Endodermal cell (in vitro differentiated cells): ENCODE data around the gene RFLNA. TPM values are rescaled to one million over a fixed set of nuclear protein-coding genes. Genes with fewer than 3 reads are reported as not detected.

Source experiments
- DNase-seq: peaks from one replicate; pipeline ENCODE4 v3.0.0-alpha.2; 2017
- H3K27ac ChIP-seq: 2 replicates; pipeline ENCODE4 v1.5.1; 2013; ENCODE audit warnings: mild to moderate bottlenecking, low read depth, low read length, moderate library complexity
- H3K27me3 ChIP-seq: 2 replicates; pipeline ENCODE4 v1.6.1; 2013; ENCODE audit warnings: mild to moderate bottlenecking, low read length, moderate library complexity; ENCODE audit not compliant: insufficient read depth, control insufficient read depth, poor library complexity, severe bottlenecking
- H3K36me3 ChIP-seq: 2 replicates; pipeline ENCODE4 v1.7.0; 2013; ENCODE audit warnings: mild to moderate bottlenecking, low read length, moderate library complexity; ENCODE audit not compliant: control insufficient read depth, insufficient read depth
- H3K4me1 ChIP-seq: one replicate; pipeline ENCODE4 v1.7.0; 2013; ENCODE audit warnings: low read length; ENCODE audit not compliant: control insufficient read depth, insufficient read depth
- H3K4me3 ChIP-seq: 2 replicates; pipeline ENCODE4 v1.5.1; 2013; ENCODE audit warnings: mild to moderate bottlenecking, low read length, moderate library complexity
- H3K9ac ChIP-seq: 2 replicates; pipeline ENCODE4 v1.6.1; 2013; ENCODE audit warnings: mild to moderate bottlenecking, low read length, moderate library complexity; ENCODE audit not compliant: poor library complexity, severe bottlenecking; ENCODE audit errors: extremely low read depth
- H3K9me3 ChIP-seq: 2 replicates; pipeline ENCODE4 v1.6.1; 2013; ENCODE audit warnings: mild to moderate bottlenecking, low read length, moderate library complexity; ENCODE audit not compliant: control insufficient read depth
- H3K27ac Mint-ChIP-seq: 2 replicates; pipeline ENCODE4 v1.8.0; 2020; ENCODE audit warnings: mixed read lengths
- H3K27me3 Mint-ChIP-seq: 2 replicates; pipeline ENCODE4 v1.8.0; 2021; ENCODE audit warnings: mild to moderate bottlenecking, mixed read lengths; ENCODE audit not compliant: insufficient read depth
- H3K36me3 Mint-ChIP-seq: 2 replicates; pipeline ENCODE4 v1.8.0; 2020; ENCODE audit warnings: low read depth, mixed read lengths
- H3K4me1 Mint-ChIP-seq: 2 replicates; pipeline ENCODE4 v1.8.0; 2020; ENCODE audit warnings: mixed read lengths
- H3K4me3 Mint-ChIP-seq: 2 replicates; pipeline ENCODE4 v1.8.0; 2020; ENCODE audit warnings: mild to moderate bottlenecking, moderate library complexity, mixed read lengths
- H3K9me3 Mint-ChIP-seq: 2 replicates; pipeline ENCODE4 v1.8.0; 2020; ENCODE audit warnings: mild to moderate bottlenecking, mixed read lengths
- WGBS, 2 experiments: methylation state at CpG; one replicate each; pipeline versions ENCODE4 v1.1.5 to v1.1.7; 2013; ENCODE audit warnings: missing lambda C conversion rate in 2 of 2, mixed read lengths in 1 of 2; ENCODE audit not compliant: insufficient coverage in 1 of 2, insufficient read length in 1 of 2; 5-methylcytosine and 5-hydroxymethylcytosine counted together
- total RNA-seq, 2 donors: library from RNA; stranded (reverse); fragmentation: NEBNext Ultra II Directional in 1 of 2; extraction: Animal tissue kit (Norgen Biotek cat#: 25700) in 1 of 2; gene quantifications; 2 replicates in 1 of 2; 3 replicates in 1 of 2; pipeline ENCODE4 v1.2.1, GENCODE V29; 2021
- TF ChIP-seq, protein P1 (sequence below): fragments of 200-600 bp; sonication (generic); conservative IDR thresholded peaks from 2 replicates; pipeline ENCODE4 v1.5.0; 2021; ENCODE audit warnings: antibody characterized with exemption, mild to moderate bottlenecking

Gene RFLNA
- total RNA-seq, 2 donors from 2014 or later = 1.2 to 2.0 TPM

DNA sequence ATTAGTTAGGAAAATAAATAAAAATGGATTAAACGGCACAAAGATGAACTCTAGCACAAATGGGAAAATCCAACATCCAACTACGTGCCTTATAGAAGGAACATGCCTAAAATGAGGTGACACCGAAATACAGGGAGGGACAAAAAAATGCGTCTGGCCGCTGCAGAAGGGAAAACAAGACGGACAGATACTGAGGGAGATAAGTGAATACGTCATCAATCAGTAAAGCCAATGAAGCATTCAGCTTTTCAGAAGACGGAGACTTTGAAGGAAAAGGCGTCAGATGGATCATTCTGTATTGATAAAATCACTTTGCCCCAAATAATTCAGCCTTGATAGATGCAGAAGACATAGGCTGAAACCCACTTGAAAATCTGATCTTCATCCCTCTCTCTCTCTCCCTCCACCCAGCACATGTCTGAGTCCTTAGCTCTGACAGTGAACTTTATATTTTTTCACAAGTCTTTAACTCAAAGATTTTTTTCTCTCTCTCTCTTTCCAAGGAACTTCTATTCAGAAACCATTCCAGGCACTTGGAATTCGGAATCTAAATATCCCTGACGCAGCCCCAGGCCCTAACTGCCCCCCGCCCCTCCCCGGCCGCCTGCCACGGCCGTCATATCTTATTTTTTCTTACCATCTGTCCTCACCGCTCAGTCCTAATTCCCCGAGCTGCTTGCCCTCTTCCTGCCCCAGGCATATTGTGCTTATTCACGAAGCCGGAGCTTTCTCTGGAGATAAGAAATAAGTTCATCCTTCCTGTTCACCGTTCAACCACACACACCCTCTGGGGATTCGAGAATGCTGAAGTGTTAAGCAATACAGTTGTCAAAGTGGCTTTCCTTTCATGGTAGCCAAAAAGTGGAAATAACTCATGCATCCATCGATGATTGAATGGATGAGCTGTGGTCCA, 35.5 kb upstream of the RFLNA start:
- Histone ChIP-seq H3K9me3 (no peaks in the 10 kb centered on the region), H3K27ac (no peak overlapping the region), H3K9ac (no peak overlapping the region), H3K27me3 (no peaks in the 10 kb centered on the region), H3K36me3 (no peaks in the 10 kb centered on the region), H3K4me3 (no peak overlapping the region), H3K4me1 (no peaks in the 10 kb centered on the region)
- no peak overlapping the region for H3K4me3 Mint-ChIP-seq
- no peaks in the 10 kb centered on the region for H3K9me3 Mint-ChIP-seq
- DNase-seq = no peak
- peaks cover 12% of the 10 kb centered on the region for H3K27me3 Mint-ChIP-seq
- no peak overlapping the region for H3K27ac Mint-ChIP-seq
- H3K36me3 Mint-ChIP-seq = no peaks in the 10 kb centered on the region
- TF ChIP-seq, protein P1, sequence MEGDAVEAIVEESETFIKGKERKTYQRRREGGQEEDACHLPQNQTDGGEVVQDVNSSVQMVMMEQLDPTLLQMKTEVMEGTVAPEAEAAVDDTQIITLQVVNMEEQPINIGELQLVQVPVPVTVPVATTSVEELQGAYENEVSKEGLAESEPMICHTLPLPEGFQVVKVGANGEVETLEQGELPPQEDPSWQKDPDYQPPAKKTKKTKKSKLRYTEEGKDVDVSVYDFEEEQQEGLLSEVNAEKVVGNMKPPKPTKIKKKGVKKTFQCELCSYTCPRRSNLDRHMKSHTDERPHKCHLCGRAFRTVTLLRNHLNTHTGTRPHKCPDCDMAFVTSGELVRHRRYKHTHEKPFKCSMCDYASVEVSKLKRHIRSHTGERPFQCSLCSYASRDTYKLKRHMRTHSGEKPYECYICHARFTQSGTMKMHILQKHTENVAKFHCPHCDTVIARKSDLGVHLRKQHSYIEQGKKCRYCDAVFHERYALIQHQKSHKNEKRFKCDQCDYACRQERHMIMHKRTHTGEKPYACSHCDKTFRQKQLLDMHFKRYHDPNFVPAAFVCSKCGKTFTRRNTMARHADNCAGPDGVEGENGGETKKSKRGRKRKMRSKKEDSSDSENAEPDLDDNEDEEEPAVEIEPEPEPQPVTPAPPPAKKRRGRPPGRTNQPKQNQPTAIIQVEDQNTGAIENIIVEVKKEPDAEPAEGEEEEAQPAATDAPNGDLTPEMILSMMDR = no peak
- H3K4me1 Mint-ChIP-seq = no peaks in the 10 kb centered on the region
- 89 to 93% methylated on average over 15 to 23 of the region's 23 CpGs for WGBS, 2 experiments

DNA sequence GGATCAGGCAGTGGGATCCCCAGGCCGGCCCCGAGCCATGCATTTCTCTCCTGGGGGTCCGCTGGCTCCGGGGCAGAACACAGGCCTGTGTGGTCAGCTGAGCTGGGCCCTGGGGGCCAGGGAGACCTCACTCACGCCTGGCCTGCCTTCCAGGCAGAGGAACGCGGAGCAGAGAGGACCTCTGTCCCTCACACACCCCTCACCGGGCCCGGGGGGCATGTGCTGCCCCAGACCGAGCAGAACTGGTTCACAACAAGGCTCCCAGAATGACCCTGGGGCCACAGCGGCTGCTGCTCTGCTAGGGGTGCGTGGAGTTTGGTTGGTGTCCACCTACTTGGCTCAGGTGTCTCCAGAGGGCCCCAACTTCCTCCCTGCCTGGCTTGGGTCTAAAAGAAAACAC, 33.0 kb upstream of the RFLNA start:
- no peak for DNase-seq
- no peaks in the 10 kb centered on the region for H3K4me1 ChIP-seq
- no peak overlapping the region for H3K27ac ChIP-seq
- H3K4me1 Mint-ChIP-seq = no peaks in the 10 kb centered on the region
- no peak overlapping the region for H3K27ac Mint-ChIP-seq
- no peaks in the 10 kb centered on the region for H3K36me3 Mint-ChIP-seq
- H3K36me3 ChIP-seq = no peaks in the 10 kb centered on the region
- TF ChIP-seq, protein P1 = no peak
- H3K9ac ChIP-seq = no peak overlapping the region
- H3K9me3 Mint-ChIP-seq = no peaks in the 10 kb centered on the region
- no peaks in the 10 kb centered on the region for H3K27me3 ChIP-seq
- H3K4me3 ChIP-seq = no peak overlapping the region
- H3K4me3 Mint-ChIP-seq = no peak overlapping the region
- WGBS, 2 experiments = 91 to 100% methylated on average over 1 to 12 of the region's 12 CpGs
- H3K27me3 Mint-ChIP-seq = peaks cover 4% of the 10 kb centered on the region
- H3K9me3 ChIP-seq = no peaks in the 10 kb centered on the region

DNA sequence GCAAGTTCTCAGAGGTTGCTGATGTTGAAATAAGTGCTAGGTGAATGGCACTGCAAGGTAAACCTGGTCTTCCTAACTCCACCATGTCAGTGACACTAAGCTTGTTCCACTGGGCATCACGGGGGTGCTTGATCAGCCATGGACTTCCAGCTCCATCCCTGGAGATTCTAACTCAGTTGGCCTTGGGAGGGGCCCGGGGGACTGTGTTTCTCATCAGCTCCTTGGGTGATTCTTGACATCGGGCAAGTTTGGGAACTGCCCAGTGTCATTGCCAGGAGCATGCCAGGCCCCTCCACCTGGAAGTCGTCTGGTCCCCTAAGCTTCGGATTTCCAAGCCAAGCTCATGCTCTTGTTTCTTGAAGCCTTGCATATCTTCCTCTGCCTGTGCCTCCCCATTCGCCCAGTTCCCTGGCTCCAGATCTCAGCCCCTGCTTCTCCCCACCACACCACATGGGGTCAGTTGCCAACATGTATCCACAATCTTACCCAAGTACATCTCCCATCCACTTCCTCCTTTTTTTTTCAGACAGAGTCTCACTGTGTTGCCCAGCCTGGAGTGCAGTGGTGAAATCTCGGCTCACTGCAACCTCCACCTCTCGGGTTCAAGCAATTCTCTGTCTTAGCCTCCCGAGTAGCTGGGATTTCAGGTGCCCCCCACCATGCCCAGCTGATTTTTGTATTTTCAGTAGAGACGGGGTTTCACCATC, 30.7 kb upstream of the RFLNA start:
- Mint-ChIP-seq H3K27ac (no peak overlapping the region), H3K27me3 (peaks cover 6% of the 10 kb centered on the region), H3K4me3 (no peak overlapping the region), H3K4me1 (no peaks in the 10 kb centered on the region), H3K36me3 (no peaks in the 10 kb centered on the region), H3K9me3 (peaks cover 3% of the 10 kb centered on the region)
- DNase-seq = no peak
- no peak overlapping the region for H3K9ac ChIP-seq
- 92 to 97% methylated on average over 8 to 10 of the region's 10 CpGs for WGBS, 2 experiments
- H3K27me3 ChIP-seq = no peaks in the 10 kb centered on the region
- no peak overlapping the region for H3K4me3 ChIP-seq
- TF ChIP-seq, protein P1 = no peak
- H3K27ac ChIP-seq = no peak overlapping the region
- H3K9me3 ChIP-seq = no peaks in the 10 kb centered on the region
- no peaks in the 10 kb centered on the region for H3K36me3 ChIP-seq
- no peaks in the 10 kb centered on the region for H3K4me1 ChIP-seq
